Middle frontal gyrus (tissue), 1 donor: ENCODE measurements around the gene UBALD2.
"Not testable (repeated sequence)": the region's sequence is repeated elsewhere in the genome, so short reads cannot be mapped to it uniquely, and the experiment has no call there.

Experiments used
- DNase-seq: peaks from one replicate; pipeline ENCODE4 v3.0.0-alpha.2; 2015; ENCODE audit warnings: low spot score; ENCODE audit errors: extremely low spot score

Gene UBALD2

GRCh38 chr17:76244721-76245120, 20.4 kb upstream of the UBALD2 start:
- DNase-seq = not testable (repeated sequence)

GRCh38 chr17:76246080-76247066, 18.8 kb upstream of the UBALD2 start:
- no peak for DNase-seq

GRCh38 chr17:76247304-76247703, 17.8 kb upstream of the UBALD2 start:
- DNase-seq = no peak

GRCh38 chr17:76248013-76248782, 16.9 kb upstream of the UBALD2 start:
- DNase-seq = no peak

- no peak for DNase-seq
These were observed 15.0 kb upstream of the UBALD2 start for GRCh38 chr17:76250141-76250540.

- no peak for DNase-seq
These were observed 13.6 kb upstream of the UBALD2 start for GRCh38 chr17:76251478-76252039.

GRCh38 chr17:76252040-76252954, 12.9 kb upstream of the UBALD2 start:
- no peak for DNase-seq

- DNase-seq = not testable (repeated sequence)
These were observed 12.0 kb upstream of the UBALD2 start for GRCh38 chr17:76252967-76253766.

GRCh38 chr17:76253841-76254240, 11.3 kb upstream of the UBALD2 start:
- no peak for DNase-seq

GRCh38 chr17:76254275-76254674, 10.9 kb upstream of the UBALD2 start:
- DNase-seq = no peak

GRCh38 chr17:76255801-76256429, 9.2 kb upstream of the UBALD2 start:
- DNase-seq = no peak

GRCh38 chr17:76256430-76257050, 8.6 kb upstream of the UBALD2 start:
- DNase-seq = not testable (repeated sequence)

GRCh38 chr17:76260220-76260619, 4.9 kb upstream of the UBALD2 start:
- no peak for DNase-seq

GRCh38 chr17:76260669-76261068, 4.5 kb upstream of the UBALD2 start:
- no peak for DNase-seq

- DNase-seq = no peak
These were observed 3.5 kb upstream of the UBALD2 start for GRCh38 chr17:76261421-76262215.

GRCh38 chr17:76262732-76263344, 2.3 kb upstream of the UBALD2 start:
- DNase-seq = no peak

- no peak for DNase-seq
These were observed 1.3 kb upstream of the UBALD2 start for GRCh38 chr17:76263896-76264295.

GRCh38 chr17:76264425-76264754, 758 bp upstream of the UBALD2 start:
- no peak for DNase-seq
